Measurements from ENCODE around the gene SLC6A11.

The SLC6A11 gene

DNA sequence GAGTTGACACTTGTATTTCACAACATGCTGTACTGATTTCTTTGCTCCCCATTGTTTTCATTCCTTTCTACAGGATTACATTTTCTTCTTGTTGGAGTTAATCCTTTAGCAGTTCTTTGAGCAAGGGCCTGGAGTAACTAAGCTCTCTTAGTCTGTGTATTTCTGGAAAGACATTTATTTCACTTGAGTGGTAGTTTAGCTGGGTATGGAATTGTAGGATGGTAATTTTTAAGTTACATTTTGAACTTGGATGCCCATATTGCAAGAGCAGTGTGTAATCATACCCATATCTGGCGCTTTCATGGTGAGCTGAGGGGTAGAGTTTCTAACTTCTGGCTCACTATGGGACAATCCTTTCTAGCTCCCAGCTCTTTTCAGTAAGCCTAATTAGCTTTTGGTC lies 74.6 kb downstream of the SLC6A11 start:
- DNase-seq = no peak

DNA sequence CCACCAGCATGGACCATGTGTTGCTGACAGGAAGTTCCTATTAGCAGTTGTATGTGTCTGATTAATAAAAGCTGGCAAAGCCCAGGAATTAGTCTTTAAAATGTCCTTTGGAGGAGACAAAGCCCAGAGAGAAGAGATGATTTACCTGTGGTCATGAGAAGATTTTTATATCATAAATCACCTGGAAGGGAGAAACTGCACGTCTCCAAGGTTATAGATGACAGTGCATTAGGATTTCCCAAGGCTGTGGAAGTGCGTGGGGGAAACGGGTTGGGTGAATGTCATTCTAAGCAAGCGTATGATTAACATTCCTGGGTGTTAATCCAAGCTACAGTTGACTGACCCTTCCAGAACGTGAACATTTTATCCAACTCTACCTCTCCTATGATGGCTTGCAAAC lies 76.6 kb downstream of the SLC6A11 start:
- no peak for DNase-seq

DNA sequence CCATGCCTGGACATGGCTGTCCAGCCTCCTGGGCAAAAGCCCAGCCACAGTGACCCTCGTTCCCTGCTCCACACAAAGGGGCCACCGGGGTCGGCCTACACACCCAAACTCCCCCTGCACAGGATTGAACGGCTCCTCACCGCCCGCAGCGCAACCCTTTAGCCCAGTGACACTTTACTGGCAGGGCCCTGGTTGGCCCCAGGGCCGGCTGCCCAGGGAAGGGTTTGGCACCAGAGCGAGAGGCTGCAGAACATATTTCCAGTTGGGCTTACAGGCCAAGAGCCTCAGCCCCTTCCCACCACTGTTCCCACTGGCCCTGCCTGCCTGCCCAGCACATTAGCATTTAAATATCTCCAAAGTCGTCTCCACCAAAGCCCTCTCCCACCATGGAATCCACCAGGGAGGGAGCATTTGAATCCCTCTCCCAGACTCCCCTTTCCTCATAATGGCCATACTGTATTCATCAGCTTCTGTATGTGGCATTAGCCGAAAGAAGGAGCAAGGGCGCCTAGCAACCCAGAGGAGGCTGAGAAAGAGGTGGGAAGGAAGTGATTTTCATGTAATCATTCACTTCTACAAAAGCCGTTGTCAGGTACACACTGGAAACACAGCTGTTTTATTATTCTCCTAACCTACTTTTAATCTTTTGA lies 85.4 kb downstream of the SLC6A11 start:
- no peak for DNase-seq

GRCh38 chr3:10907262-10907661 lies 91.2 kb downstream of the SLC6A11 start:
- no peak for DNase-seq

- DNase-seq = no peak
Measured at GRCh38 chr3:10910367-10910766, 94.3 kb downstream of the SLC6A11 start.

DNA sequence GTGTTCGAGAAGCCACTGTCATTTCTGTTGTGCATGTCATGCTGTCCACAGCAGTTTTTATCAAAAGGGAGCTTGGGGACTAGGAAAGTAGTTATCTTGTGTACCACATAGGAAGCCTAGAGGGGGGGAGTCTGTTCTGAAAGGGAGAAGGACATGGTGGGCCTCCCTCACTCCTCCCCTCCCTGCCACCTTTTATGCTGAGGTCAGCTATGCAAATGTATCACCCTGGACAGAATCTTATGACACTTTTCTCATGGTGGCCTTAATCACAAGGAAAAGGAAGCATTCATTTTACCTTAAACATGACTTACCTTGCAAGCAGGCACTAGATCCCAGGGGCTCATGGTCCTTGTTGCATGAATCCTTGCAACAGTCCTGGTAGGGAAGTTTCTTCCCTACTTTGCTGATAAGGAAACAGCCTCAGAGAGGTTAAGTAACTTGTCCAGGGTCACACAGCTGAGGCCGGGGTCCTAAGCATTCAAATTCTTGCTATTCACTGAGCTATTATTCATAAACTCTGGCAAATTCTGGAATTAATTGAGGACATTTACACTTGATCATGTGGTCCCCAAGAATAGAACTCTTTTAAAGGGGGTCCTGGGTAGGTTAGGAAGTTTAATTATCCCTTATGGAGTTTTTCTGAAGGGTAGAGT lies 95.4 kb downstream of the SLC6A11 start:
- no peak for DNase-seq

- no peak for DNase-seq
Measured at GRCh38 chr3:10912786-10913185, 96.8 kb downstream of the SLC6A11 start.

GRCh38 chr3:10915376-10915775 lies 99.3 kb downstream of the SLC6A11 start:
- no peak for DNase-seq

GRCh38 chr3:10917176-10917575 lies 101.1 kb downstream of the SLC6A11 start:
- no peak for DNase-seq

DNA sequence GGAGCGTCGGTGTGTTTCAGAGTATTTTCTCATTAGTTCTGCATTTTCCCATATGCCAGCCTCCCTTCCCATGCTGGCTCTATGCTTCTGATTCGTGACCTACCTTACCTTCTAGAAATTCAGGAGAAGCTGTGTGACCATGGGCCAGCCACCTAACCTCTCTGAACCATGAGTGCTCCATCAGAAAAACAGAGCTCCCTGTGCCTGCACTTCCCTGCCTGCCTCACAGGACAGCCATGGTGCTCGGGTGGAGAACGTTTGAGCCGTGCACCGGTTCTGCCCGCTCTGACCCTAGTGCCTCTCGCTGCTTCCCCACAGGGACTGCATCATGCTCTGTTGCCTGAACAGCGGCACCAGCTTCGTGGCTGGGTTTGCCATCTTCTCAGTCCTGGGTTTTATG lies 102.0 kb downstream of the SLC6A11 start:
- DNase-seq = no peak

GRCh38 chr3:10919636-10920035 lies 103.6 kb downstream of the SLC6A11 start:
- DNase-seq = no peak

- DNase-seq = no peak
Measured at GRCh38 chr3:10925436-10926255, 109.6 kb downstream of the SLC6A11 start.

GRCh38 chr3:10926256-10926810 lies 110.3 kb downstream of the SLC6A11 start:
- no peak for DNase-seq

DNA sequence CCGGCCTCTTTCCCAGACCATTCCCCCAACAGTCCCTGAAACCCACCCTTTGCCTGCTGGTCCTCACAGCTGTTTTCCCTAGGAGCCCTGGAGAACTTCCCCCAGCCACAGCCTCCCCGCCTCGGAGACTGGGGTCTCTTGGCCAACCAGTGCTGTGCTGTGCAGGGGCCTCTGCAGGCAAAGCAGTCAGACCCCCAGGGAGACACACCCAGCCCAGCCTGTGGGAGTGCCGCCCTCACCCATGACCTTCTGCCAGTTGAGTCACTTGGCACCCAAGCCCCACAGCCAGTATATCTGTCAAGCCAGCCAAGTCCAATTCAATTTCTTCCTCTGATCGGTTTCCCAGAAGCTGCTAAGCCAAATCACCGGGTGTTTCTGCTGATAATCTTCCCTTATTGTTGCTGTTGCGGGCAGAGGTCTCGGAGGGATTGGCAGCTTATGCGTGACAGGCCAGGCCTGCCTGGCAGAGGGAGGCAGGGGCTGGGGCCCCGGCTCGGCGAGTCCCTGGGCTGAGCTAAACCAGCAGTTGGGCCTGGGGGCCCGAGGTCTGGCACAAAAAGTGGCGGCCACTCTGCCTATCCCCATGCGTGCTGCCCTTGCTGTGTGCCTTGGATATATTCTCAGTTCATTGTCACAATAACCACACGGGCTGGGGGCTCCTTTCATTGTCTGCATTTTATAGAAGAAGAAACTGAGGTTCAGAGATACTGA lies 110.9 kb downstream of the SLC6A11 start:
- no peak for DNase-seq

- DNase-seq = no peak
Measured at GRCh38 chr3:10927551-10927950, 111.5 kb downstream of the SLC6A11 start.

GRCh38 chr3:10928407-10928960 lies 112.5 kb downstream of the SLC6A11 start:
- no peak for DNase-seq

DNA sequence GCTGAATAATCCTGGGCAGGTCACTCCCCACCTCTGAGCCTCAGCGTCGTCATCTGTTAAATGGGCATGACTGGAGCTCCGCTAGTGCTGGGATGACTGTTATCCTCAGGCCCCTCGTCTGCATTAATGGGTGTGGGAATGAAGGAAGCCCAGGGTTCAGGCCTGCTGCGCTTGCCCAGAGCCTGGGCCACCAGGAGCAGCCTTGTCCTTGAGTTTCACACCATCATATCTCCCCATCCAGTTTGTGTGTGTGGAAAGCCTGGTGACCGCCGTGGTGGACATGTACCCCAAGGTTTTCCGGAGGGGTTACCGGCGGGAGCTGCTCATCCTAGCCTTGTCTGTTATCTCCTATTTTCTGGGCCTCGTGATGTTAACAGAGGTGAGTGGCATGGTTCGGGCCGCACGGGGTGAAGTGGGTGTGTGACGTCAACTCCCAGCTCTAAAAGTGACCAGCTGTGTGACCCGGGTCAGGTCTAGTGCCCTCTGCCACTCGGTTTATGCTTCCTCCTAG lies 113.0 kb downstream of the SLC6A11 start:
- no peak for DNase-seq

DNA sequence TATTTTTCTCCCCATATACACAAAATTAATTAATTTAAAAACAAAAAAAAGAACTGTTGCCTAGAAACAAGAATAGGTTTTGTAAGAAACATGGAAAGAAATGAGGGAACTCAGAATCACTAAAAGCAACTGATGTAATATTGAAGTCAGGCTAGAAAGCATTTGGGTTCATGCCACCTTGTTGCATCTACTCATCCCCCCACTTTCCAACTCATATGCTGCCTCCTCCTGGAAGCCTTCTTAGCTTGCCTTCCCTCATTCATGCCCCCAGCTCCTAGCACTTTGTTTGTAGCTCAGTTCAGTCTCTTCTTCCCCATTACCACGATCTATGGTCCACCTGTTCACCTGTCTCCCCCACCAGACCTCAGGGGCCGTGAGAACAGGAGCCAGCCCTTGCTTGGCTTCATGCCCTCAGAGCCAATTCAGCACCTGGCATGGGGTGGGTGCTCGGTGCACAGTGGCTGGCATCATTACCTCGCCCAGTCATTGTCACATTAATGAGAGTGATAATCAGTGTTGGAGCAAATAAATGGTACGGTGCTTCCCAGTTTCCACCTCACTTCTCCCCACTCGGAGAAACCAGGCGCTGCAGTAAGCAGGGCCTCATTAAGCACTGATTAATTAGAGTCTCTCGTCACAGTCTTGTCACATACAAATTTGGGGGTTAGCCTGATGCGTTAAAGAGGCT lies 114.1 kb downstream of the SLC6A11 start:
- no peak for DNase-seq

GRCh38 chr3:10930666-10931040 lies 114.6 kb downstream of the SLC6A11 start:
- no peak for DNase-seq

DNA sequence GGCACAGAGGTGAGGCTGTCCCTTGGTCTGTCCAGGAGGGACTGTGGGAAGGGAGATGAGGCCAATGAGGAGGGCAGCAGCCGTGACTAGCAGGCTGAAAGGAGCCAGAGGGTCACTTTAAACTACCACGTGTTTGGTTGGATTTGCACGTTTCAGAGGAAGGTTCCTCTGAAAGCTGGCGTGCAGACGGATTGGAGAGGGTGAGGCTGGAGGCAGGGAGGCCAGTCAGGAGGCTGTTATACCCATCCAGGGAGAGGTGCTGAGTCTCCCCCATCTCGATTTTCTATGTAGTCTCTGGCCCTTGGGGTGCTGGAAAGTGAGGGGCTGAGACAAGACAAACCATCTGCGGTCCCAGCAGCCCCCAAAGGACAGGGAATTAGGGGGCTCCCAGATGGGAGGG lies 116.6 kb downstream of the SLC6A11 start:
- no peak for DNase-seq

DNA sequence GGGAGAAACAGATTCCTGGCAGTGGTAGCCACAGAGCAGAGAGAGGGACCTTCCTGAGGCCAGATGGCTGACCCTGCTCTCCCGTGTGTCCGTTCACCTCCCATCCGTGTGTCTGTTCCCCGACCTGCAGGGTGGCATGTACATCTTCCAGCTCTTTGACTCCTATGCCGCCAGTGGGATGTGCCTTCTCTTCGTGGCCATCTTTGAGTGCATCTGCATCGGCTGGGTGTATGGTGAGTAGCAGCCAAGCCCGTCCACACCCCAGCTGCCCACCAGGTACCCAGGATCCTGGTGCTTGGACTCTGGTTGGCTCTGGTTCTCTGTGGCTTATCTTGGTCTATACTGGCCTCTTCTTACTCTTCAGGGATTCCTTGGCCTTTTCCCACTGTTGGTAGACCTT lies 117.0 kb downstream of the SLC6A11 start:
- no peak for DNase-seq

- no peak for DNase-seq
Measured at GRCh38 chr3:10933470-10933804, 117.4 kb downstream of the SLC6A11 start.

All from 8988T (cell line).